GM18951 (cell line): ENCODE data around the gene MRPS27.

ENCODE experiments used
- POLR2A ChIP-seq: IDR thresholded peaks from 4 replicates; pipeline ENCODE4 v1.6.1; 2011; ENCODE audit warnings: mild to moderate bottlenecking; ENCODE audit not compliant: insufficient read length, insufficient read depth; ENCODE audit errors: extremely low read depth
- in situ Hi-C: fragments of 300-500 bp; cut with MboI; formaldehyde crosslinking; loops from one replicate; pipeline ENCODE4 v1.12.0; 2022; ENCODE audit warnings: low sequenced_read_pairs, mixed read lengths, inconsistent platforms; ENCODE audit not compliant: unreplicated experiment

The MRPS27 gene

DNA sequence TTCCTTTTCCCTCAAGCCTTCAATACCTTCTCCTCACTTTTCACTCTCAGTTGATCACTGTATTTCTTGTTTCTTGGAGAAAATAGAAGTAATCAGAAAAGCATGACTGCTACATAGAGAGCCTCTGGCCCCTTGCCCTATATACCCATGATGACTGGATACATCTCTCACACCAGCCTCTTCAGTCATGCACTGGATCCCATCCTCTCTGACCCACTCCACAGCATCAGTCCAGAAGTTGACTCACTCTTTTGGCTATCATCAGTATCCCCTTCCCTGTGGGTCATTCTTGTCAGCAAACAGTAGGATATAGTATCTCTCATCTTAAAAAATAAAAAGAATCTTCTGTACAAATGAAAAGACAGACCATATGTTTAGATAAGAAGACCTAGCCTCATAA, 33.0 kb upstream of the MRPS27 start:
- TF ChIP-seq POLR2A = no peak
- in situ Hi-C loops = loop anchor here (25.0 kb wide), 1 partner anchor 459 kb away; the partner anchor contains the start of gene TNPO1

DNA sequence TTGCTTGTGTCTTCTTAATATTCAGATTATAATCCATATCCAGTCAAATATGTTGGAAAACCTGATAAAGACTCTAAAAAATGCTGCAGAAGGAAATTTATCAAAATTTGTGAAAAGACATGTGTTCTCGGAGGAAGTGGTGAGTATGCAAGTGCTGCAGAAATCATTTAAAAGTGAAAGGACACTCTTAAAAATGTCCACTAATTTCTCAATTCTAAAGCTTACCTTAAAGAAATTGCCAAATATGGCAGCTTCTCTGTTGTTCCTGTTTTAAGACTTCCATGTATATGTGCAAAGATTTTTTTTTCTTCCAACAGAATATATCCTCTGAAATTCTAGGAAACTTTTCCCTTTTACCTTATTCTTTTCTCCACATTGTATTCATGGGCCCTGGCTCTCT, 32.6 kb upstream of the MRPS27 start:
- TF ChIP-seq POLR2A = no peak
- in situ Hi-C loops = loop anchor here (25.0 kb wide), 1 partner anchor 460 kb away; the partner anchor contains the start of gene TNPO1

DNA sequence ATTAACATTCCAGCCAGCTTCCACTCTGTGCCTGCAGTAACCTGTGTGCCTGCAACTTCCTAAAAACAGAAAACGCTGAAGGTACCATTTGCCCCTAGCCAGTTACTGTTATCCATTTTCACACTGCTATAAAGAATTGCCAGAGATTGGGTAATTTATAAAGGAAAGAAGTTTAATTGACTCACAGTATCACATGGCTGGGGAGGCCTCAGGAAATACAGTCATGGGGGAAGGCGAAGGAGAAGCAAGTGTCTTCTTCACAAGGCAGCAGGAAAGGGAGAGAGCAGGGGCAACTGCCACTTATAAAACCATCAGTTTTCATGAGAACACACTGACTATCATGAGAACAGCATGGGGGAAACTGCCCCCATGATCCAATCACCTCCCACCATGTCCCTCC, 31.3 kb upstream of the MRPS27 start:
- TF ChIP-seq POLR2A = no peak
- in situ Hi-C loops = loop anchor here (25.0 kb wide), 1 partner anchor 461 kb away; the partner anchor contains the start of gene TNPO1

DNA sequence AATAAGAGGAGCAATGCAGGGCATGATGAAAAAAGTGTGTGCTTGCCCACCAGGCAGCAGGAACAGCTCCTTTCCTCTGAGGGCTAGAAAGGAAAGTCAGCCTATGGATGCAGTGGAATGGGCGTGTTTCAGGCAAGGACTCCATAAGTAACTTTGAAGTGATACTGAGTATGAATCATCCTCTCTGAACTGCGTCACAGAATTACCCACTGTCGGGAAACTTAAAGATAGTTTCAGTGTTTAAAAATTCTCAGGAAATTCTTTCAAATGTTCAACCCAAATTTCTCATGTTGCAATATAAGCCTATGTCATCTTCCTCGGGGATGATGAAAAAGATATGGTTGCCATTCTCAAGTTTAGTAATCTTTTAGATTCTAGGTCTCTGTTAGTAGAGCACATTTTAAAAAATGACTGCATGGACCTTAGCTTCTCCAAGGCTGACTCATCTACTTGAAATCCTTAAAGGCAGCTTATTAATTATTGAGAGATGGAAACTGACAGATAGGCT, 27.8 kb upstream of the MRPS27 start:
- in situ Hi-C loops = no loop called here

DNA sequence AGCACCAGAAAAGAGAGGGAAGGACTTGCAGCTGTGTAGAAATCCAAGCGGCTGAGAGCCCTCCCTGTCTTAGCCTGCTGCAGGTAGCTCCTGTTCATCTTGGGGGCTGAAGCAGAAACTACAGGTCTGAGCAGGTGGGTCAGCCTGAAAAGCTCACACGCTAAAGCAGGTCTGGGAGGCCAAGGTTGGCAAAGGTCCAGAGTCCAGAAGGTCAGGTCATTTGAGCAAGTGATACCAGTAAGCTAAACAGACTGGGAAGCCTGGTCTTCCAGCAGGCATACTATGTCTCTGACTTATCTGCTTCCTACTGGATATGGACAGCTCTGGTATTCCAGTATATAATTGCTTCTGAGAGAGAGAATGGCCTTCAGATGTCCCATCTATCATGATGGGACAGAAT, 26.4 kb upstream of the MRPS27 start:
- TF ChIP-seq POLR2A = no peak
- in situ Hi-C loops = no loop called here

More for the DNA sequence above, 27.8 kb upstream of the MRPS27 start:
- no peak for TF ChIP-seq POLR2A

DNA sequence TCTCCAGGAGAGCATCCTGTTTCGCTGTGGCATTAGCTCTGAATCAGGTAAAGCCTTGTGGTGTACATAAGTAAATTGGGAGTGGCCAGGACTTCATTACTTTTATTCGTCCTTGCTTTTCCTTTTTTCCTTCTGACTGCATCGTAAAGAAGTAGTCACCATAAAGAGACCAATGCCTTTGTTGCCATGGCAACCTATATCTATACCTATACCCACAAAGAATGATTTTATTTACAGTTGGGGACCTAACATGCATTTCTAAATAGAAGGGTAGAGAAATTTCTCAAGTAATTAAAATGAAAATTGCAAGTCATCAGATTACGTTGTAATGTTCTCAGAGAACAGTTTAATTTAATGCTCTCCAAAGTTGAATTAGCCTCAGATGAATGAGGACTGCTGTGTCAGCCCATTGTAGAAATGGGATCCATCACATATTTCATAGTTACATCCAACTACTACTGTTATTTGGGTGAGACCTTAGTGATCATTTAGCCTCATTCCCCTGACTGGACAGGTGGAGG, 18.7 kb upstream of the MRPS27 start:
- TF ChIP-seq POLR2A = no peak
- in situ Hi-C loops = no loop called here

DNA sequence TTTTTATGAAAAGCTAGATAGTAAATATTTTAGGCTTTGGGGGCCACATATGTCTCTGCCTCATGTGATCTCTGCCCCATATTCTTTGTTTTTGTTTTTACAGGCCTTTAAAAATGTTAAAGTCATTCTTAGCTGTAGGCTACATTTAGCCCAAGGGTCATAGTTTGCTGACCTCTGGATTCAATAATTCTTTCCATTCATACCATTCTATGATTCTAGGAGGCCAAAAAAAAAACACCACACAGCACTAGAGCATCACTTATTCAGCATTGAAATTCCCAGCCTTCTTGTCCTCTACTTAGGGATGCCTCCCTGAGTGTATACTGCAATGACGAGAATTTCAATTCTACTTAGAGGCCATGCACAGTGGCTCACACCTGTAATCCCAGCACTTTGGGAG, 17.1 kb upstream of the MRPS27 start:
- in situ Hi-C loops = no loop called here
- TF ChIP-seq POLR2A = no peak

DNA sequence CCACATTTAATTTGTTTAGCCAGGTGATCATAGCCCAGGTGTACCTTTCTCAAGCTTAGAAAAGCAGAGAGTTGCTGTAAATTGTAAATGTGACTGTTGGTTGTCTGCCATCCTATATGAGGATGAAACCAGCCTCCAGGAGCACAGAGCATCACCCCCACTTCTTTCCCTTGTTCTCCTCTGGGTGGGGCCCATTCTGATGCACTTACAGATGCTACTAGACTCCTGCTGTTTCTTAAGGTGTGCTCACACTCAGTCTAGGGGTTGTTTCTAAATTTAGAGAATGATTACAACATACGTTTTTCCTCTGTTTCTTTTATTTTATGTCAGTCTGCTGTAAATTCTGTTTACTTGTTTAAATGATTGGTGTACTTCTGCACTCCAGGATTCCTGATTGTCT, 10.7 kb upstream of the MRPS27 start:
- TF ChIP-seq POLR2A = no peak
- in situ Hi-C loops = no loop called here

DNA sequence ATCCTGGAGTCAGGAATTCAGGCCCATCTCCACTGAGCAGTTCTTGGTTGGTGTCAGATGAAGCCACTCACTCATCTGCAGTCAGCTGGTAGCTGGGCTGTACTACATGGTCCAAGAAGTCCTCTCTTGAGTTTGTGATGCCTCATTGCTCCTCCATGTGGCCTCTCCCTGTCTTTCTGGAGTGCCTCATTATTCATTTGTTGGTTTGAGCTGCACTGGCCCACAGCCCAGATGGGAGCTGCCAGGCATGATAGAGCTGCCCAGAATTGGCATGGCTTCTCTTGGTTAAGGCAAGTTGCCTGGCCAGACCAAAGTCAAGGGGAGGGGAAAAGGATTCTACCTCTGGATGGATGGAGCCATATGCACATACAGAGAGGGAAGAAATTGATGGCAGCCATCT, 8.1 kb upstream of the MRPS27 start:
- in situ Hi-C loops = no loop called here
- no peak for TF ChIP-seq POLR2A

DNA sequence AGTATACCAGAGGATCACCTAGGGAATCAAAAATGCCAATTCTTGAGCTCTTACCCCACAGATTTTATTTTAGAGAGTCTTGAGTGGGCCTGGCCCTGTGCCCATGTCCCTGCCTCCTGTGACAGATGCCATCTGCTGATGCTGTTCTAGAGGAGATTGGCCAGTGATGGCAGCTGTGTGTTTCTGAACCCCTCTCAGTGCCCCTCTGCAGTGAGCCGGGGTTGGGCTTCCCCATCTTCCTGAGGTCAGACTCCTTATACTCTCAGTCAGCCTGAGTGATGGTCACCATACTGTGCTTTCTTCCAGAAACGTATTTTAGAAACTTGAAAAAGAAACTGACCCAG, 6.2 kb upstream of the MRPS27 start:
- TF ChIP-seq POLR2A = no peak
- in situ Hi-C loops = no loop called here

DNA sequence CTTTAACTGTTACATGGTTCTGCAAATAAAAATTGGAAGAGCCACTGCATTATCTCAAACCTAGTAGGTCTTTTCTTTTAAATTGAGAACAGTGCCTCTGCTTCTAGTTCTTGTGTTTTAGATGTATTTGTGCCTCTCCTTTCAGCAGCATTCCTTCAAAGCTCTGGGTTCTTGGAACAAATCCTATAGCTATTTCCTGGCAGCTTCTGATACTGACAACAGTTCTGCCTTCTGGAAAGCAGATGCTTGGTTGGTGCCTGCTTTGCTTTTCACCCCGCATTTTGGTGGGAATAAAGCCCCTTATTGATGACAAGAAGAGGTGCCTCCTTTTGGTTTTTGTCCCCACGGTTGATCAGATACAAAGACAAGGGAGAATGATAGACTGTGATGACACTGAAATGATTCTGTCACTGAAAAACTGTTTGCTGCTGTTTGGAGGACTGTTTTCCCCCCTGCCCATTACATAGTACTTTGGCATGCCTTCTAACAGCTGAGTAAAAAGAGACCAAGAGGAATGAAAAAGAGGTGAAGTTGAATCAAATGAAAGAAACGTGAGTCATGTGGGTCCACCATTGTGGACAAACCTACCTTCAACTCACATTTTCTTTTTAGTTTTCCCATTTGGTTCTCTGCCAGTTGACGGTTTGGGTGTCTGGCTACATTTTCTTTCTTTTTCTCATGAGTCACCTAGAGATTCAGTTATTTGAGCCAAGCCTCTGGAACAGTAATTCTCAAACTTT, 5.7 kb upstream of the MRPS27 start:
- TF ChIP-seq POLR2A = no peak
- in situ Hi-C loops = no loop called here

DNA sequence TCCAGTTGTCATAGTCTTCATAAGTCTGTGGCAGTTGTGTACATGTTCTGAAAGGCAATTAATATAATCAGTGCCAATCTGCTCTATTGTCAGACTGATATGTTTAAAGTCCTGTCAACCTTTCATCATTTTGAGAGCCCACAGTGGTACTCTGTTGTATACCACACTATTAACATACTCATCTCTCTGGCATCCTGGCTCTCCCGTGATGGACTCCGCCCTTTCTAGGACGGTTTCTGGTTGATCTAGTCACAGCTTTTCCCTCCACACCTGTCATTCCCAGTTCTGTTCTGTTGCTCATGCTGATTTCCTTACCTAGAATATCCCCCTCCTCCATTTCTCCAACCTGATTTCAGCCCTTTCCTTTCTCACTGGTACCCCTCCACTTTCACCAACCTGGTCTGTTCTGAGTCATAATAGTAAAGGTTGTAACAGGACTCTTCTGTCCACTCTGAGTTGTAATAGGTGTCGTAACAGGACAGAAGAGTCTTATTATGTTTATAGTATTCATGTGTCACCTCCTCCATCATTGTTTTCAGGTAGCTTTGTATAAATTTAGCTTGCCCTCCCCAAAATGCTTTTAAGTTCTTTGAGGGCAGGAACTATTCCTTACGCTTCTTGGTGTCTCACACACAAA, 4.3 kb upstream of the MRPS27 start:
- no peak for TF ChIP-seq POLR2A
- in situ Hi-C loops = loop anchor here (25.0 kb wide), 1 partner anchor 537 kb away; no protein-coding TSS in a partner anchor

DNA sequence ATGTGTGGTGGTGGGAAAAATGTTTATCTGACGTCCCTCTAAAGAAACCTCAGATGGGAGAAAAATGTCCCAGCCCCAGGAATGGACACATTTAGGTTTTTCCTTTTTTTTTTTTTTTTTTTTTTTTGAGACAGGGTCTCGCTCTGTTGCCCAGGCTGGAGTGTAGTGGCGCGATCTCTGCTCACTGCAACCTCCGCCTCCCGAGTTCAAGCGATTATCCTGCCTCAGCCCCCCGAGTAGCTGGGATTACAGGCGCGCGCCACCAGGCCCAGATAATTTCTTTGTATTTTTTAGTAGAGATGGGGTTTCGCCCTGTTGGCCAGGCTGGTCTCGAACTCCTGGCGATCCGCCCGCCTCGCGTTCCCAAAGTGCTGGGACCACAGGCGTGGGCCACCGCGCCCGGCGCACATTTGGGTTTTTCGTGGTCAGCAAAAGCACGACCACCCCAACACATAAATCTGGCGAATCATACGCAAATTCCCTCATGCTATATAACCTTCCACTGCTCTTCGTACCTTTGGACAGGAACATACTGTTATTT, 535 bp downstream of the MRPS27 start:
- in situ Hi-C loops = loop anchor here (25.0 kb wide), 1 partner anchor 532 kb away; no protein-coding TSS in a partner anchor

DNA sequence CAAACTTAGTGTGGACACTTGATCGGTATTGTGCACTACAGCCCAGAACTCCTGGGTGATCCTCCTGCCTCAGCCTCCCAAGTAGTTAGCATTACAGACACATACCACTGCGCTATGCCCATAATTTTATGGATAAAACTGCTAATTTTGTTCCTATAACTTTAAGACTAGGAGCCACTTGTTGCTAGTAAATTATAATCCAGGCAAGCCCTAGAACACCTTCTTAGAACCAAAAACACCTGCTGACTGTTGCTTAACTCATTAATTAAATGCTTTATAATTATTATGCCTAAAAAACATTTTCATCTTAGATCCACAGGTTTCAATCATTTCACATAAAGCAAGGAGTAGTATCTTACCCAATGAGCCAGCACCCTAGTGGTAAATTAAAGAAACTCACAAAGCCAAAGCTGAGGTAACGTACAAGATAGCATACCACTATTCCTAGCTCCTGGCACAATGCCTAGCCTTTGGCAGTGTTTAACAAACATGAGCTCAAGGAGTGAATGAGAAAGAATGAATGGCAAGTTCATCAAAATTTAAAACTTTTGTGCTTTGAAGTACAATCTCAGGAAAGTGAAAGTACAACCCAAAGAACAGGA, 5.4 kb downstream of the MRPS27 start:
- in situ Hi-C loops = loop anchor here (25.0 kb wide), 1 partner anchor 527 kb away; no protein-coding TSS in a partner anchor
- TF ChIP-seq POLR2A = no peak
